HG03354 (cell line): Measurements from ENCODE around the gene KLHL1.

Experiments used
- ATAC-seq: cut with Tn5 transposase; IDR thresholded peaks from one replicate; pipeline ENCODE4 v1.9.1; 2021; ENCODE audit warnings: mild to moderate bottlenecking; ENCODE audit not compliant: unreplicated experiment, poor library complexity, severe bottlenecking

The KLHL1 gene

GRCh38 chr13:69720278-69720983 is 387.8 kb downstream of the KLHL1 start:
- ATAC-seq: no peak

GRCh38 chr13:69706807-69707206 is 401.4 kb downstream of the KLHL1 start:
- no peak for ATAC-seq

- ATAC-seq: no peak
Measured at GRCh38 chr13:69704311-69704710, 403.9 kb downstream of the KLHL1 start.

- ATAC-seq: no peak
Measured at GRCh38 chr13:69690999-69691398, 417.3 kb downstream of the KLHL1 start.

GRCh38 chr13:69683921-69684686 is 424.1 kb downstream of the KLHL1 start:
- no peak for ATAC-seq

- ATAC-seq: no peak
Measured at GRCh38 chr13:69681722-69682121, 426.5 kb downstream of the KLHL1 start.

GRCh38 chr13:69677343-69677742 is 430.9 kb downstream of the KLHL1 start:
- no peak for ATAC-seq

- ATAC-seq: no peak
Measured at GRCh38 chr13:69676286-69676685, 432.0 kb downstream of the KLHL1 start.

GRCh38 chr13:69660155-69660554 is 448.1 kb downstream of the KLHL1 start:
- no peak for ATAC-seq

- ATAC-seq: no peak
Measured at GRCh38 chr13:69657676-69658075, 450.6 kb downstream of the KLHL1 start.

- ATAC-seq: no peak
Measured at GRCh38 chr13:69654392-69654791, 453.9 kb downstream of the KLHL1 start.
